Mucosa of stomach (tissue), 1 donor: ENCODE results near the gene WDR81.

Experiments used
- H3K27me3 ChIP-seq: one replicate; pipeline ENCODE4 v1.7.0; 2013; ENCODE audit warnings: mild to moderate bottlenecking, low read length; ENCODE audit not compliant: control insufficient read depth, insufficient read depth
- H3K36me3 ChIP-seq: one replicate; pipeline ENCODE4 v1.7.0; 2013; ENCODE audit warnings: low read length; ENCODE audit not compliant: control insufficient read depth, insufficient read depth
- H3K4me1 ChIP-seq: one replicate; pipeline ENCODE4 v1.7.0; 2013; ENCODE audit warnings: mild to moderate bottlenecking, low read length; ENCODE audit not compliant: control insufficient read depth, insufficient read depth
- H3K4me3 ChIP-seq: one replicate; pipeline ENCODE4 v1.7.0; 2013; ENCODE audit warnings: low read length
- H3K9ac ChIP-seq: one replicate; pipeline ENCODE4 v1.7.0; 2013; ENCODE audit warnings: mild to moderate bottlenecking, low read length, moderate library complexity
- H3K9me3 ChIP-seq: one replicate; pipeline ENCODE4 v1.7.0; 2013; ENCODE audit warnings: mild to moderate bottlenecking, low read length, moderate library complexity; ENCODE audit not compliant: control insufficient read depth
- donor health status: Pancreatic carcinoma.

WDR81 gene

DNA sequence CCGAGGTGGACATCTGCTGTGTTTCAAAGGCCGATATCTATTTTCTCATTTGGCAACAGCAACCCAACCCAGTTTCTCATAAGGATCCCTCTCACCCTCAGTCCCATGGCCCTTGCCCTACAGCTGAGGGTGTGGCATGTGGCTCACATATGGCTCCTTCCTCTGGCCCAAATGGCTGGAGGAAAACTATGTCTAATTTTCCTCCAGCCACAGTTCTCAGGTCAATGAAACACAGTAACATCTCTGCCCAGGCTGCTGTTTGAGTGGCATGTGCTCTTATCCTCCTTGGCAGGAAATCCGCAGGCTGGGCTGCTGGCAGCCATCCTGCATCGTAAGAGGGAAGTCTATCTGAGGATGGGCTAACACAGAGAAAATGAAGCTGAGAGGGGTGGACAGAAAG, 61.4 kb downstream of the WDR81 start:
- no peak overlapping the region for H3K9ac ChIP-seq
- H3K36me3 ChIP-seq, result no peaks in the 10 kb centered on the region
- no peak overlapping the region for H3K4me3 ChIP-seq

DNA sequence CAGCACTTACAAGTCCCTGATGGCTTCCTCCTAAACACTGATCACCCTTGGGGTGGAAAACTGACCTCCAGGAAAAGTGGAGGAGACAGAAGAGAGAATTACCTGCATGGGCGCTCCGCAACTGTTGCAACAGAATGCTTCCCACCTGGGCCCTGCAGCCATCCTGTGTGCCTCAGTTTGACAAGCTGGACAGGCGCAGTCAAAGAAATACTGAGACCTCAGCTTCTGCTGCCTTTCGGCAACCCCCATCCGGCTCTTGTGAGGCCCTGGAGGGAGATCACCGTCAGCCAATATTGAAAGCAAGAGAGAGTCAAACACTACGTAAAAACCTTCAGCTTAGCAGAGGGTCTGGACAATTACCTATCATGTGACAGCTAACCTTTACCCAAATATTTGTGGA, 62.2 kb downstream of the WDR81 start:
- H3K9me3 ChIP-seq, result no peaks in the 10 kb centered on the region
- H3K36me3 ChIP-seq, result no peaks in the 10 kb centered on the region
- H3K27me3 ChIP-seq, result no peaks in the 10 kb centered on the region
- no peak overlapping the region for H3K4me3 ChIP-seq
- H3K4me1 ChIP-seq, result peaks cover 16% of the 10 kb centered on the region
- no peak overlapping the region for H3K9ac ChIP-seq

More for the DNA sequence above, 61.4 kb downstream of the WDR81 start:
- no peaks in the 10 kb centered on the region for H3K9me3 ChIP-seq
- no peaks in the 10 kb centered on the region for H3K27me3 ChIP-seq
- peaks cover 16% of the 10 kb centered on the region for H3K4me1 ChIP-seq

DNA sequence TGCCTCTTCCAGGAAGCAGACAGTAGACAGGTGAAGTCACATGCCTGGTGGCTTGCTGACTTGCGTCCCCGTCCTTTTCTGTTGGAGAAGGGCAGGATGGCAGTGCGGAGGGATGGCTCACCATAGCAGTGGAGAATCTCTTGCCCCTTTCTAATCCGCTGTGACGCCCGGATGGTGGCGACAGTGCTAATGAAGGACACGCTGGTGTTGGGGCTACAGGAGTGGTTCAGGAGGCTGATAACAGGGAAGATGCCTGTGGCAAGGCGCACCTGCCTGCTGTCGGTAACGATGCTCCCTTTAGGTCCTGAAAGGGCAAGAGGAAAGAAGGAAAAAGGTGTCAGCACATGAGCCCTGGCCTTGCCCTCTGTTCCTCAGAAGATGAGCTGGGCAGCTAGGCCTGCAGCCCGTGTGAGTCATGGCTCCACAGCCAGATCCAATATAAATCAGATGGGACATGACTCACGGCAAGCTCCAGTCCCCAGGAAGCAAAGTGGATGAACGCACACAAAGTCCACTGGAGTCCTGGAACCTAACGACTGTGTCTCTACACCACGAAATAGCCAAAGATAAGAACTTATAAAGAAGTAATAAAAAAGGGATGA, 62.9 kb downstream of the WDR81 start:
- Histone ChIP-seq H3K9me3 (no peaks in the 10 kb centered on the region), H3K9ac (peak overlapping the region; percentile 38), H3K4me3 (peak overlapping the region; percentile 5), H3K27me3 (no peaks in the 10 kb centered on the region), H3K4me1 (peaks cover 9% of the 10 kb centered on the region), H3K36me3 (no peaks in the 10 kb centered on the region)
